HG02973 (cell line): ENCODE data around the gene ZNF79.

Experiments used
- ATAC-seq: cut with Tn5 transposase; IDR thresholded peaks from one replicate; pipeline ENCODE4 v1.9.1; 2021; ENCODE audit warnings: moderate library complexity; ENCODE audit not compliant: unreplicated experiment

Gene ZNF79

DNA sequence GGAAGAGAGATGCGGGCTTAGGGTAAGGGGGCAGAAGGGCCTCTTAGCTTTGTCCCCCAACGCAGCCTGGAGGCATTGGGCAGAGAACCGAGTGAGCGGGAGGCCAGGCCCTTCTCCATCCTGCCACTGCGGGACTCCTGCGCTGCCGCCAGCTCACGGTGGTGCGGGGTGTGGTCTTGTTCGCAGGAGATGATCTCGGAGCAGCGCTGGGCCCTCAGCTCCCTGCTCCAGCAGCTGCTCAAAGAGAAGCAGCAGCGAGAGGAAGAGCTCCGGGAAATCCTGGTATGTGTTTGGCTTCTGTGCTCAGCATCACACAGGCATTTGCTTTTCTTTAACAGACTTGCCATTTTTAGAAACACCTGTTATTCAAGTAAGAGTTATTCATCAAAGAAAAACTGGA lies 68.4 kb downstream of the ZNF79 start:
- ATAC-seq: no peak

DNA sequence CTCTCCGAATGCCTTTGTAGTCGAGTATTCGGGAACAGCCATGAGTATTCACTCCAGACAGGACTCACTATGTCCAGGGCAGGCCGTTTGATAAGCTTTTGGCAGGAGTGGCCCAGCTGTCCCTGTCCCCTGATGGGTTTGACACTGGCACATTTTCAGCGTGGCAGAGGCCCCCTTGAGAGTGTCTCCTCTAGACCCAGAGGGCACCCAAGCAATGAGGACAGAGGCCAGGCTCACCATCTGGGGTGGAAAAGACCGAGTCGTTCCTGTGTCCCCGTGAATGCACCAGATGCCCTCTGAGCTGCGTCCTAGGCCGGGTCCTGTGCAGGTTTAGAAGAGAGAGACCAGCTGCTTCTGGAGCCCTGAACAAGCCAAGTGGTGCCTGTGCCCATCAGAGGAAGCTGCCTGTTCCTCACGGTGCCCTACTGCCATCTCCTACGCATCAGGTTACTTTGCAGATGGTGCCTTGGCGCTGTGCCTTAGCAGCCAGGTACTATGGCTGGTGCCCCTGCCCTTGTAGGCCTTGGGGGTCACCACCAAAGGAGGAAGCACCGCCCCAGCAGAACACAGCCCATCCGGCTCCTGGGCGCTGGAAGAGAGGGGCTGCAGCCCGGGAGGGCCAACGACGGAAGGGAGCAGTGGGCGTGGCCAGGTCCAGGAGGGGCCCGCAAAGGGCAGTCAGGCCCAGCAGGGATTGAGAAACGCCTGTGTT lies 69.6 kb downstream of the ZNF79 start:
- no peak for ATAC-seq

DNA sequence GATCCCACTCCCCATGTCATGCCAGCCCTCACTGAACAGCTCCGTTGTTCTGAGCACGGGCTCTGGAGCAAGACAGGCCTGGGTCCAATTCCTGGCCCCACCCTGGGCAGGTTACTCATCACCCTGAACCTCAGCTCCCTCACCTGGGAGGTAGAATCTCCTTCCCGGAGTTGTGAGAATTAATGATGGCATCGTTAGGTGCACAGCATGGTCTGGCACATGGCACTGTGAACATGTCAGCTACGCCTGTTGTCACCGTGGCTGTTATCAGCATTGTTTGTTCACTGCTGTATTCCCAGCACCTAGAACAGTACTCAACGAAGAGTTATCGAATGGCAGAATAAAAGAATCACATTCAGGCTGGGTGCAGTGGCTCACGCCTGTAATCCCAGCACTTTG lies 70.1 kb downstream of the ZNF79 start:
- no peak for ATAC-seq
